DMS53 treated with DMSO at 0.1 percent for 48 hours (cell line): ENCODE results near the gene MLXIPL.
"Not testable (repeated sequence)": the region's sequence is repeated elsewhere in the genome, so short reads cannot be mapped to it uniquely, and the experiment has no call there.

Source experiments
- DNase-seq: peaks from one replicate; lab custom pipeline; 2025; ENCODE audit not compliant: unreplicated experiment; lab: John Stamatoyannopoulos, UW

The MLXIPL gene

DNA sequence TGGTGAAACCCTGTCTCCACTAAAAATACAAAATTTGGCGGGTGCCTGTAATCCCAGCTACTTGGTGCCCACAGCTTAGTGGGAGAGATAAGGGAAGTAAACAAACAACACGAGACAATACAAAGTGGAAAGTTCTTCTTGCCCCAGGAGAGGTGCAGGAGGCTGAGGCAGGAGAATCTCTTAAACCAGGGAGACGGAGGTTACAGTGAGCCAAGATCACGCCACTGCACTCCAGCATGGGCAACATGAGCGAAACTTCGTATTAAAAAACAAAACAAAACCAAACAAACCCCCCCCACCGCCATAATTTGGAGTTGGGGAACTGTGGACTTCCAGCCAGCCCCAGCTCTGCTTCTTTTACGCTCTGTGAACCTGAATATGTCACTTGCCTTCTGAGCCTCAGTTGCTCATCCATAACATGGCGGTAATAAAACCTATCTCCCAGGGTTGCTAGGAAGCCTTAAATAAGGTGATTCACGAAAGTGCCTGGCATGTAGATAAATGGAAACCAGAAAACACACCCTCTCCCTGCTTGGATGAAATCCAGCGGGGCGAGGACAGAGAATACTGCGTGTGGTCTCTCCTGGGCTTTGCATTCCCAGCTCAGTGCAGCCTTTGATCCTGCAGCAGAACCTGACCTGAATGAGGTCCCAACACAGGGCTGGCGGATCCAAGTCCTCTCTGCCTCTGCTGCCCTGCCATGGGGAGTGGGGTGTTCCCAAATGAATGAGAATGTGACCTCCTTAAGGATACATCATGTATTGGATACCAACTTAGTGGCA, 10.2 kb downstream of the MLXIPL start:
- no peak for DNase-seq

DNA sequence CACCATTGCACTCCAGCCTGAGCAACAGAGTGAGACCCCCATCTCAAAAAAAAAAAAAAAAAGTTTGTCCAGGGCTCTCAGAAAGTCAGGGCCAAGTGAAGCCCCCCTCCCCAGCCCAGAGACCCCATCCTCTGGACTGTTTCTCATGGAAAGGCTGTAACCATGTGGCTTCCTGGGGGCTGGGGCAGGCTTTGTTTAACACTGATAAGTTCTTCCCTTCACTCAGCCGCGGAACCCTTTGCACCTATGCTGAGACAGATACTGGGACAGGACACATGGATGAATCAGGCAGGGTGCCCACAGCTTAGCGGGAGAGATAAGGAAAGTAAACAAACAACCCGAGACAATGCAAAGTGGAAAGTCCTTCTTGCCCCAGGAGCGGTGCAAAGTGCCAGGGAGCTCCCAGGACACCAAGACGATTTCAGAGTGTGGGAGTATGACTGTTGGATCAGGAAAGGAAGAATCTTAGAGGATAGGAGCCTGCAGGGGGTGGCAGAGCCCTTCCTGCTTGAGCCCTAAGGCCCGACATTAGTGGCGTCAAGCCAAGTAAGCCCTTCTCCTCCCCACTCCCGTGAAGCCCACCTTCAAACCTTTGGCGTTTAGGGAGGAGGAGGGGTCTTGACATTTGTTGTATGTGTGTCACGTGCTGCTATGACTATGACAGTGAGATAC, 11.6 kb downstream of the MLXIPL start:
- peak; percentile 78 for DNase-seq

GRCh38 chr7:73611017-73611555, 13.2 kb downstream of the MLXIPL start:
- DNase-seq, result no peak

DNA sequence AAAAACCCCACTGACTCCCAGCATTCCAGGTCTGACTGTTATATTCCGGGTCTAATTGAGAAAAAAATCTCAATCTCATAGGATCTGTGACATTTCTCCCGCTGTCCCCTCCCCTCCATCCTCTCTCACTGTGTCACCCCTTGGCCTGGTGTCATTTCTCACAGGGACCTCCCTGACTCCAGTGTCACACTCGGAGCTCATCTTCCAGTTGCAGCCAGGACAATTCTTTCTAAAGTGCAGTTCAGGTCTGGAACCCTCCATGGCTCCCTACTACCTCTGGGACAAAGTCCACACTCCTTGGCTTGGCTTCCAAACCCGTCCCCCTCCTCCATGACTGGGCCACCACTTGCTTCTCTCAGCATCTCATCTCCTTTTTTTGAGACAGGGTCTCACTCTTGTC, 14.2 kb downstream of the MLXIPL start:
- DNase-seq, result no peak

DNA sequence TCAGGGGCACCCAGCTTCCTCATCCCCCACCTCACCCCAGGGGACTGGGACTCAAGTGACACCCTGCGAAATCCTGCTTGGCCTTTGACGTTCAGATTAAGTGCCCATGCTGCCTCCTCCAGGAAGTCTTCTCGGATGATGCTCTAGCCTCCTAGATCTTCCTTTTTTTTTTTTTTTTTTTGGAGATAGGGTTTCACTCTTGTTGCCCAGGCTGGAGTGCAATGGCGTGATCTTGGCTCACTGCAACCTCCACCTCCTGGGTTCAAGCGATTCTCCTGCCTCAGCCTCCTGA, 16.7 kb downstream of the MLXIPL start:
- not testable (repeated sequence) for DNase-seq

DNA sequence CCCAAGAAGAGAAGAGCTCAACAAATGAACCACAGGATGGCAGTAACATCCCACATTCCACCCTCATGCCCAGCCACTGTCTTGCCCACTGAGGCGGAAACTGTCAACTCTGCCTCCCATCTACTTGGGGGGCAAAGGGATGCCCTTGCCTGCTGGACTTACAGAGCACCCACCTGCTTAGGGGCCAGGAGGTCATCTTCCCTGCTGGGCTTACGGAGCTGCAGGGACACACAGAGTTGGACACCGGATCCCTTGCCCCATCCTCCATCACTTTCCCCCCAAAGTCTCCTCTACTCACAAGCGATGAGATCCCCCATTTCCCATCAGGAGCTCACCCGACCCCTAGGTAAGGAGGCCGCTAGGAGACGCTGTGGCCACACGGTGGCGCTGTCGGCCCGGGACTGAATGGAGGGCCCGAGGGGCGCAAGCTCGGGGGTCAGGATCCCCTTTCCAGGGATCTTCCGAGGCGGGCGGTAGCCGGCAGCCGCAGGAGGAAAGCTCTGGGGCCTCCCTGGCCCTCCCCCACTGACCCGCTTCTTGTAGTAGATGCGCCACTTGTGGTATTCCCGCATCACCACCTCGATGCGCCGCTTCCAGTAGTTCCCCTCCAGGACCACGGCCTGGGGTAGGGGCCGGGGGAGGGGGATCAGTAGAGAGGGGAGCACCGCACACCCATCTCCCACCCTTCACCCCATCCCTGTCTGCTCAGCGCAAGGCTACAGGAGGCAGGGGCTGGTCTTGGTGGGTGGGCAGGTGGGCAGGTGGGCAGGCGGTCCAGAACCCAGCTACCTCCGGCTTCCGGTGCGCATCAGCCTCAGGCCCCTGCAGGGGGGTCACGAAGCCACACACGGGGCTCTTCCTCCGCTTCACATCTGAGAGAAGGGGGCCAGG, 17.3 kb downstream of the MLXIPL start:
- peak; percentile 24 for DNase-seq

DNA sequence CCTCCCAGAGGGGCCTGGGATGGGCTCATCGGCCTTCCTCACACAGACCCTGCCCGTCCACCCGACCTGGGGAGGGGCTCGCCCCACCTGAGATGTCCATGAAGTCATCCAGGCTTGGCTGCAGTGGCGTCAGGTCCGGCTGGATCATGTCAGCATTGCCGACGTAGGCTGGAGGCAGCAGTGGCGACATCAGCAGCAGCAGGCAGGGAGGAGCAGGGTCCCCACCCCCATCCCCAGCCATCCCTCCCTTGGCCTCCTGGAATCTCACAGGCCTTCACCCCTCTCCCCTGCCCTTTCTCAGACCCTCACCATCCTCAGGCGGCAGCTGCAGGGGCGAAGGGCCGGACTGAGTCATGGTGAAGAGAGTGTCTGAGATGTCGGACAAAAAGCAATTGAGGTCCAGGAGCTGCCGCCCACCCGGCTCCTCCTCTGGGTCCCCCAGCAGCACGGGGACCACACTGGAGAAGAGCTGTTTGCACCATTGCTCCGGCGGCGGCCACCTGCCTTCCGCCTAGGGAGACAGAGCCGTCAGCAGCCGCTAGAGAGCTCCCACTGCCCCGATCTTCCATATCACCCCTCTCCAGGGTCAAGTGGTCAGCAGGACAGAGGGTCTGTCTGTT, 18.6 kb downstream of the MLXIPL start:
- no peak for DNase-seq

DNA sequence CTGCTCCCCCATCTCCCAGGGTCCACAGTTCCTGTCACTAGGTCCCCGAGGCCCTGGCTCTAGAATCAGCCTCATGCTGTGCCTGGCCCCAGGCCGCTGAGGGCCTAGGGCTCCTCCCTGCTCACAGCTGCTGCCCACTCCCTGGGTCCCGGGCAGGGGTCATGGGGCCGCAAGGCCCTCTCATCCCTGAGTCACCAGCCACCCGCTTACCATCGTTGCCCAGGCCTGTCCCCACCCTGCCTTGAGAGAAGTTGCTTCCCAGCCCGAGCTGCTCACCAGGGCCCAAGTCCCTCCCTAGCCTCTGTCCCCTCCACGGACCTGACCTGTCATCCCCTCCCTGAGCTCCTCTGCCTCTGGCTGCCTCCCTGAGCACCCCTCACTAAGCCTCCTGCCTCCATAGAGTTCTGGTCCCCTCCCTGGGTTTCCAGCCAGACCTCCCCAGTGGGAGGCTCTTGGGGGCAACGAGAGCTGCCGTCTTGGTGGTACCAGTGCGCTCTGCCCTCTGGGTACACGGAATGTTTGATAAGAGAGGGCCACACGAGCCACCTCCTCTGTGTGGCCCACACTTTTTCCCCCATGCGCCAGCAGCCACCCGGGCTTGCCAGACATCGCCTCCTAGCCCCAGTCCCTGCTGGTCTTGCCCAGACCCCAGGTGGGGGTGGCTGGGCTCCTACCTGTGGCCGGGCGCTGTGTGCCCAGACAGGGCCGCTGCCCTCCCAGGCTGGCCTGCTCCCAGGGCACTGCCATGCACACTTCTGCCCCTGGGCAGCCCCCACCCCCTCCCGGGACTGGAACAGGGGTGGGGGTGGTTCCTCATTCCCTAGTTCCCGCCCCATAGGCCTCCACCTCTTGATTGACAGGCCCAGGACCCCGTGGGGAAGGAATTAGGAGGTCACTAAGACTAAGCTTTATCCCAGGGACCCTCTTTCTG, 21.3 kb downstream of the MLXIPL start:
- DNase-seq, result no peak

DNA sequence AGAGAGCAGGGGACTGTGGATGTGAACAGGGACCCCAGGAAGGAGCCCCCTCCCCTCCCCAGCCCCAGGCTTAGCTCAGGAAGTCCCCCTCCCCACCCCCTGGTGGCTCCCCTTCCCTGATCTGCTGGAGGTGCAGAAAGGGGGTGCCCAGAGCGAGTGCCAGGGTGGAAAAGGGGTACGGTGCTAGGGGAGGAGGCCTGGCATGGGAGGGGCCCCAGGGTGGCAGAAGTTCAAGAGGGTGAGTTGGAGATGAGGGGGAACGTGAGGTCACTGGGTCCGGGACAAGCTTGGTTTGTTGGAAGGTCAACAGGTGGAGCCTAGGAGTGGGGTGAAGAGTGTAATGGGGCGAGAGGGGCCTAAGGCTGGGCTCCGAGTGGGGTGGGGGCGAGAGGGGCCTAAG, 24.4 kb downstream of the MLXIPL start:
- no peak for DNase-seq

DNA sequence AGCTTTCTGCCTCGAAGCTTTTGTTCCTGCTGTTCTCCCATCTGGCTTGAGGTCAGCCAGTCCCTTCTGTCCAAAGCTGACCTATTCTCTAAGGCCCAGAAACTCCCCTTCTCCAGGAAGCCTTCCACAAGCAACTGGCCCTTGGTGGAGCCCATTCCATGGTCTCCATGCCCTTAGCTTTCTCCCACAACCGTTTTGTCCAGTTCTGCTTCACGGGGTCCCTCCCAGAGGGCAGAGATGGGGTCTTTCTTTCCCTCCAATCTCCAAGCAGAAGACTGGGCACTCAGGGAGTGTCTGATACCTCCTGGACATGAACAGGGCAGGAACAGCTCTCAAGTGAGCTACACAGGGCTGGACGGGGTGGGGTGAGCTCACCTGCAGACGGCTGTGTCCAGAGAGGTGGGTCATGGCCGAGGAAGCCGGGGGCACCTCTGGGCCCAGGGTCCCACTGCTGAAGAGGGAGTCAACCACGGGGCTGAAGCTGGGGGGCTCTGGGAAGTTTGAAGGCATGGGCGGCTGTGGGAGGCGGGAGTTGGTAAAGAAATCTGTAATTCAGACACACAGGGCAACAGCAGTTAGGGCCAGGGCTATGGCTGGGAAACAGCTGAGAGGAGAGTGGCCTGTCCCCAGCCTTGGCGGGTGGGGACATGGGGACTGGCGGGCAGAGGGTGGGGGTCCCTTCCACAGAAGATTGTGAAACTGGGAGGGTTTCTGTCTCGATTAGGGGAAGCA, 25.0 kb downstream of the MLXIPL start:
- DNase-seq, result no peak

DNA sequence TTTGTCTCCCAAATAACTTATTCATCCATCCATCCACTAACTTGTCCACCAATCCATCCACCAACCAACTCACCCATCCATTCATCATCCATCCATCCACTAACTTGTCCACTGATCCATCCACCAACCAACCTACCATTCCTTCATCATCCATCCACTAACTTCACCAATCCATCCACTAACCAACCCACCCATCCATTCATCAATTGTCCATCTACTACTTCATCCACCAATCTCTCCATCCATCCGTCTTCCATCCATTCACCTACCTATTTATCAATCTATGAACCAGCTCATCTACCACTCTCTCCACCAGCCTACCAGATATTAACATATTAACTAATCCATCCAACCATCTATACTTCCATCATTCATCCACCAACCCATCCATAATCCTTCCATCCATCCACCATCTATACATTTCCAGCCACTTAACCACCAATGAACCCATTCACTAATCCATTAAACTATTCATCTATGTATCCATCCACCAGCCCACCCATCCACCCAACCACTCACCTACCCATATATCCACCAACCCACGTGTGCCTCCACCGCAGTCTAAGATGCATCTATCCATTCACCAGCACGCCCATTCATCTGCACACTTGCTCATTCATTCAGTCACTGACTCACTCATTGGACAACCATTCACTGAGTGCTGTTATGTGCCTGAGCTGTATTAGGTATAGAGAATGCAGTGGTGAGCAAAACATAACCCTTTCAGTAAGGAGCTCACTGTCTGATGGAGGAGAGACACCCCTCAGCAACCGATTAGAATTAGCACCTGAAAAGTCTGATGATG, 26.1 kb downstream of the MLXIPL start:
- no peak for DNase-seq

DNA sequence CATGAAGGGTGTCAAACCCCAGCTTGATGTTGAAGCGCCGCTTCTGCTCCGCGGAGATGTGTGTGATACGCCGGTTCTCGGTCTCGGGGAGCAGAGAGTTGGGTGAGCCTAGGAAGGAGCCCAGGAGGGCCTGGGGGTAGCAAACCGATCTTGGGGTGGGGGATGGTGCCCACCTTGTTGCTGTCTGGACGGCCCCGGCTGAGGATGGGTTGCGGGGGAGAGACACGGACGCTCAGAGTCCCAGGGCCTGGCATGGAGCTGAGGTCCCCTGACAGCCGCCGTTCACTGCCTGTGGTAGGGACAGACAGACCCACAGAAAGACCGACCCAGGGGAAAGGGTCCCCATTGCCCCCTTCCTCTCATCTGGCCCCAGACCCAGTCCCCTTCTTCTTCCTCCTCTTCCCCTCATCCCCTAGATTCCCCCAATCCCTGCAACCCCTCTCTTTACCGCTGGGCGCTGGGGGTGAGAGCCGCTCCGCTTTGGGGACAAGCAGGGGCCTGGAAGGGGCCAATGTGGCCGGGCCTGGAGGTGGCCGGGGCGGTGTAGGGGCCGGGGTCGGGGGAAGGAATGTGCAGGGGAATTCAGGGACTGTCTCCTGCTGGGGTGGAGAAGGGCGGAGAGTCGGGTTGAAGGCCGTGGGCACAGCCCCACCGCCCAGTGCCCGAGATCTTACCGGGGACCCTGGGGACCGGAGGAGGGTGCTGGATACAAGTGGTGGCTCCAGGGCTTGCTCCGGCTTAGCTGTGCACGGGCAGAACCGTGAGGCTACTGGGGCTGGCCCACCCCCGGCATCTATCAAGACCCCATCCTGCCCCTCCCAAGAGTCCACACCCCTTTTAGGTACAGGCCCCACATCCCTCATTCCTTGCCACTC, 27.9 kb downstream of the MLXIPL start:
- DNase-seq, result no peak

GRCh38 chr7:73595358-73595757, 29.0 kb downstream of the MLXIPL start:
- DNase-seq, result no peak

GRCh38 chr7:73593207-73594045, 30.9 kb downstream of the MLXIPL start:
- DNase-seq, result no peak

- no peak for DNase-seq
Observed at GRCh38 chr7:73586911-73587310, 37.4 kb downstream of the MLXIPL start.

DNA sequence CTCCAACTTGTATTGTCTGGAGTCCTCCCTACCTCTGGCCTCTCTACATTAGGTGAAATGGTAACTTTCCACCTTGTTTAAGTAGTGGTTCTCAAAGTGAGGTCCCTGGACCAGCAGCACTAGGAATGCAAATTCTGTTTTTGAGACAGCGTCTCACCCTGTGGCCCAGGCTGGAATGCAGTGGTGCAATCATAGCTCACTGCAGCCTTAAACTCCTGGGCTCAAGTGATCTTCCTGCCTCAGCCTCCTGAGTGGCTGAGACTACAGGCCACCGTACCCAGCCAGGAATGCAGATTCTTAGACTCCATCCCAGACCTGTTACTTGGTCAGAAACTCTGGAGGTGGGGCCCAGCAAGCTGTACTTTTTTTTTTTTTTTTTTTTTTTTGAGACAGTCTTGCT, 39.1 kb downstream of the MLXIPL start:
- DNase-seq, result no peak
